Adrenal gland (tissue), 5 donors: ENCODE data around the gene SLC22A5.

Experiments
- POLR2A ChIP-seq, 2 donors: fragments of 450-650 bp; IDR thresholded peaks; one replicate each; pipeline ENCODE4 v1.6.1; 2017; ENCODE audit warnings: antibody characterized with exemption in 2 of 2, mild to moderate bottlenecking in 2 of 2, moderate library complexity in 1 of 2
- TF ChIP-seq, protein P1 (sequence below), 6 experiments: fragments of 450-650 bp in 4 of 6; fragments of 200-600 bp in 2 of 6; sonication (generic) in 1 of 6; IDR thresholded peaks; 1 replicate in 5 of 6; 2 replicates in 1 of 6; pipeline versions ENCODE4 v1.5.1 to v1.8.0; 2016 to 2021; ENCODE audit warnings: antibody characterized with exemption in 6 of 6, mild to moderate bottlenecking in 2 of 6, moderate library complexity in 1 of 6
- donor health status: DM: no; HTN: no; CAD: no.

DNA sequence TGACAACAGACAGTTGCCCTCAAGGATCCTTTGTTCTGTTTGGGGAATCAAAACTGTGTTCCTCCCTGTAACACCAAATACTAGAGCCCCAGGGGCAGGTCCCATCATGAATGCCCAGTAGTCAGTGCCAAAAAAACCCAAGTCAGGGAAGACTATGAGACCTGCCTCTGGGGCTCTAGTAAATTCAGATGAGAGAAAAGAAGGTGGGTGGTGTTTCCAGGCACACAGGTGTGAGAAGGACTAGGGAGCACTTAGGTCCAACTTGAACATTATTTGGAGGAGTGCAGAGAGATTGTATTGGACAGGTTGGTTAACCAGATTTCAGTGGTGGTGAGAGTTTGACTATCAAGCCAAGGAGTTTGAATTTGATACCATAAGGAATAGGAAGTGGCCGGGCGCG is 52.0 kb downstream of the SLC22A5 start:
- TF ChIP-seq, protein P1, sequence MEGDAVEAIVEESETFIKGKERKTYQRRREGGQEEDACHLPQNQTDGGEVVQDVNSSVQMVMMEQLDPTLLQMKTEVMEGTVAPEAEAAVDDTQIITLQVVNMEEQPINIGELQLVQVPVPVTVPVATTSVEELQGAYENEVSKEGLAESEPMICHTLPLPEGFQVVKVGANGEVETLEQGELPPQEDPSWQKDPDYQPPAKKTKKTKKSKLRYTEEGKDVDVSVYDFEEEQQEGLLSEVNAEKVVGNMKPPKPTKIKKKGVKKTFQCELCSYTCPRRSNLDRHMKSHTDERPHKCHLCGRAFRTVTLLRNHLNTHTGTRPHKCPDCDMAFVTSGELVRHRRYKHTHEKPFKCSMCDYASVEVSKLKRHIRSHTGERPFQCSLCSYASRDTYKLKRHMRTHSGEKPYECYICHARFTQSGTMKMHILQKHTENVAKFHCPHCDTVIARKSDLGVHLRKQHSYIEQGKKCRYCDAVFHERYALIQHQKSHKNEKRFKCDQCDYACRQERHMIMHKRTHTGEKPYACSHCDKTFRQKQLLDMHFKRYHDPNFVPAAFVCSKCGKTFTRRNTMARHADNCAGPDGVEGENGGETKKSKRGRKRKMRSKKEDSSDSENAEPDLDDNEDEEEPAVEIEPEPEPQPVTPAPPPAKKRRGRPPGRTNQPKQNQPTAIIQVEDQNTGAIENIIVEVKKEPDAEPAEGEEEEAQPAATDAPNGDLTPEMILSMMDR (IDR thresholded peaks at IDR 0.05) = no peak
- TF ChIP-seq POLR2A (IDR thresholded peaks at IDR 0.05) = no peak
